Epithelial cell of esophagus (primary cell): ENCODE results near the gene DPH6.
A peak's percentile ranks its signal among the peaks of the same experiment; 100 is the strongest.

Experiments used
- DNase-seq: peaks from one replicate; pipeline ENCODE4 v3.0.0; 2010; ENCODE audit warnings: low read depth
- H3K4me3 ChIP-seq: 2 replicates; pipeline ENCODE4 v1.5.1; 2011; ENCODE audit warnings: mild to moderate bottlenecking, low read length, control low read depth
- CTCF ChIP-seq: IDR thresholded peaks from 2 replicates; pipeline ENCODE4 v1.5.1; 2011; ENCODE audit warnings: low read depth, mild to moderate bottlenecking, low read length, control low read depth, inconsistent platforms; ENCODE audit not compliant: insufficient read depth; ENCODE audit errors: missing control alignments

The DPH6 gene

DNA sequence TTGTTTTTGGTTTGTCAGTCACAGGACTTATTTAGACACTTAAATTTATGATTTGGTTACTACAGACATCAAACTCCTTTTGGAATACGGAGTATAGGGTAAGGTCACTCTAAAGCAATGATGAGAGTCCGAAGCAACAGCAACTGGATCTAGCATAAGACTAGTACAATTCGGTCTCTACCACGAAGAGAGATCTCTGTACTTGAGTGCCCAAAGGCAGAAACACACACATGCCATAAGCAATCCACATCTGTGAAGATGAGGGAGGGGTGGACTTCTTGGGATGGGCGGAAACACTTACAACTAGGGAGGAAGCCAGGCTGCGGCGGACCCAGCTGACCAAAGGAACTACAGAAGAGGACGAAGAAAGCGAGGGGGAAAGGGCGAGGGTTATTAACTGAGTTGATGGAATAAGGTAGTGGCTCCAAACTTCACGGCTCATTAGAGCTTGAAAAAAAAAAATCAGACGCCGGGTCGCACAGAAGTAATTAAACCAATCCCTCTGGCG lies 595 bp downstream of the DPH6 start:
- peak overlapping the region; percentile 52 for H3K4me3 ChIP-seq
- TF ChIP-seq CTCF: no peak
- DNase-seq: peak; percentile 52

GRCh38 chr15:35540885-35541284 lies 5.1 kb downstream of the DPH6 start:
- no peak overlapping the region for H3K4me3 ChIP-seq
- DNase-seq: no peak
- no peak for TF ChIP-seq CTCF

DNA sequence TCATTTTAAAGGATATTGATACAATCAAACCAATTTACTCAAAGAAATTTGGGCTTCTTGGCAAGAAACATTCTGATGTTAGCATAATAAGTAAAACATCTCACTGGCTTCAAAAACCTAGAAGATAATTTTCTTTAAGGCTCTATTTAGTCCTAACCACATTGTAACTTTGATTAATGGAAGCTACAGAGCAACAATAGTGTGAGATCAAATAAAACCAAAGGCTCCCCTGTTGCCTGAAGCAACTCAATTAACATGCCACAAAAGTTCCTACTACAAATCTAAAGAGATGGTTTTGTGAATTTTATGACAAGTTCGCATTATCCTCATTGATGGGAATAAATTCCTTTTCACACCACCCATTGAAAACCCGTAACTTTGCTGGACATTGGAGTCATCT lies 5.9 kb downstream of the DPH6 start:
- H3K4me3 ChIP-seq: no peak overlapping the region
- TF ChIP-seq CTCF: no peak
- DNase-seq: no peak

- TF ChIP-seq CTCF: no peak
These were observed 10.5 kb downstream of the DPH6 start for GRCh38 chr15:35535365-35535916.

DNA sequence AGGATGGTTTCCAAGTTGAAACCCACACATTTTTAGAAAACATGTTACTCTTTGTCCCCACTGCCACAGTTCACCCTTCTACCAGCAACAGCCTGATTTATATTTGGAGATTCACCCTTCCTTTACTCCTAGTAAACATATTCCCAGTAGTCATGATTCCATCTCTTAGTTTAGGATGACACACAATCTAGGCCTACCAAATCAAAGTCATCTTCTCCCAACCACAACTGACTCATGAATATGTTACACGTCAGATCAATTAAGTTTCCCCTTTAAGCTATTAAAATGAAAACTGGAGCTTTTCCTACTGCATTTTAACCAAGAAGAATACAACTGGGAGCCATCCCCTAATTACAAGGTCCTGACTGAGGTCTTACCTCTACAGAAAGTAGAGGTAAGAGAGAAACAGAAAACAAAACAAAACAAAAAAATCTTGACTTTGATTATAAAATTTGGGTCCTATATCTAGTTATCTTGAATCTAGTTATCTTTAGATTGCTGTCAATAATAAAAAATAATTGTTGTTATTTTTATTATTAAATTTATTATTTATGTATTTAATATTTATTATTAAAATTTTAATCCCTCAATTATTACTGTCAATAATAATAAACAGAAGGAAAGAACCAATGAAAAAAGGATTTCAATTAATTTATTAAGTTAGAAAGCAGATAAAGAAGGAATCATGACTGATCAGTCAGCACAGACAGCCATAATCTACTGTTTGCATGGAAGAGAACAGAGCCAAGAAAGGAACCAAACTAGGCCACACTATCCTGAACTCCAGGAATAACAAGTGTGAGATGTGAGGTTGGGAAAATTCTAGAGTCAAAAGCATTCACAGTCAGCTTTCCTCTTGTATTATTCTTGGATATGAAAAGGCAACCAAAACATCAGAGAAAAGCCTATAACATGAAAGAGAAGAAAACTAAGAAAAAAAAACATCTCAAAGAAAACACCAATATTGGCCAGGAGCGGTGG lies 12.5 kb downstream of the DPH6 start:
- H3K4me3 ChIP-seq: no peak overlapping the region
- peak; percentile 52 for DNase-seq
- no peak for TF ChIP-seq CTCF

More at GRCh38 chr15:35535365-35535916, 10.5 kb downstream of the DPH6 start:
- no peak for DNase-seq
- no peak overlapping the region for H3K4me3 ChIP-seq

DNA sequence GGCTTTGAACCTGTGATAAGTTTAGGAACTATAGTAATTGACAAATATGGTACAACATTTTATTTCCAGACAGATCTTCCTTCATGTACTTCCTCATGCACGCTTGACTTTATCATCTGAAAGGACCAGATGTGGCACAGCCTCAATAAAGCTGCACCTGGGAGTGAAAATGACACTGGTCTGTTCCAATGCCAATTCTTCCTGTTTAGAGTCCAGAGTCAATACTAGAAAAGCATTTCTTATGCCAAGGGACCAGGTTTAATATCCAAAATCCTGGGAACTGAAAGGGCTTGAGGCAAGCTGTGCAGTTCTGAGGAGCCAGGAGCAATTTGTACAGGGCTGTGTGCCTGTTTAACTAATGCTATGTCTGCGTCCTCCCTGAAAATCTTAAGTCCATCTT lies 15.3 kb downstream of the DPH6 start:
- DNase-seq: no peak
- TF ChIP-seq CTCF: no peak
- no peak overlapping the region for H3K4me3 ChIP-seq

DNA sequence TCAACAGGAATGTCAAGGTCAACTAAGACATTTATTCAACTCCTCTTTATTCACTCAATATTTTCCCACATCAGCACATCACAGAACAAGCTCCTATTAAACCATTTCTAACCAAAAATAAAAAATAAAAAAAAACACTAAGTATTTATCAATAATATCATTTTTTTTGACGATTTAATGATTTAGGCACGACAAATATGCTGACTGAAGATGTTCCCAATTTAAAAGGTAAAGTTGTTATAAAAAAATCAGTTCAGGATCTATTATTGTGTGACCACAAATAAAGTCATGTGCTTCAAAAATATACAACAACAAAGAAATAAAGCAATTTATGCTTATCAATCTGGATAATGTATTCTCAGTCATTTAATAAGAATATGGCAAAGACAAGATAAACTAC lies 16.2 kb downstream of the DPH6 start:
- no peak for TF ChIP-seq CTCF
- DNase-seq: no peak
- H3K4me3 ChIP-seq: no peak overlapping the region
